ENCODE results near the gene AP2A1.

Gene AP2A1

GRCh38 chr19:49843265-49843664 is 76.5 kb downstream of the AP2A1 start:
- ATAC-seq (replicated peaks; ENCODE audit: extremely low read depth, poor library complexity, severe bottlenecking), result no peak
- Mint-ChIP-seq H3K4me1 (peaks cover 4% of the 10 kb centered on the region), H3K4me3 (no peak overlapping the region), H3K9me3 (no peaks in the 10 kb centered on the region), H3K27ac (ENCODE audit: low read depth) (no peak overlapping the region), H3K27me3 (no peaks in the 10 kb centered on the region), H3K36me3 (ENCODE audit: insufficient read depth) (peaks cover 7% of the 10 kb centered on the region)
- DNase-seq (ENCODE audit: low spot score in 2 of 2), result no peak

GRCh38 chr19:49844138-49845095 is 77.6 kb downstream of the AP2A1 start:
- ATAC-seq (replicated peaks; ENCODE audit: extremely low read depth, poor library complexity, severe bottlenecking) (peak; percentile 36), DNase-seq (ENCODE audit: low spot score in 2 of 2) (no peak)
- Mint-ChIP-seq H3K4me1 (peaks cover 15% of the 10 kb centered on the region), H3K36me3 (ENCODE audit: insufficient read depth) (peaks cover 3% of the 10 kb centered on the region), H3K4me3 (no peak overlapping the region), H3K27ac (ENCODE audit: low read depth) (no peak overlapping the region), H3K9me3 (peaks cover 5% of the 10 kb centered on the region), H3K27me3 (no peaks in the 10 kb centered on the region)

- peaks cover 5% of the 10 kb centered on the region for H3K9me3 Mint-ChIP-seq
- H3K4me3 Mint-ChIP-seq, result no peak overlapping the region
- no peaks in the 10 kb centered on the region for H3K27me3 Mint-ChIP-seq
- DNase-seq (ENCODE audit: low spot score in 2 of 2) (no peak), ATAC-seq (replicated peaks; ENCODE audit: extremely low read depth, poor library complexity, severe bottlenecking) (no peak)
- peaks cover 3% of the 10 kb centered on the region for H3K36me3 Mint-ChIP-seq (ENCODE audit: insufficient read depth)
- H3K27ac Mint-ChIP-seq (ENCODE audit: low read depth), result no peak overlapping the region
- peaks cover 24% of the 10 kb centered on the region for H3K4me1 Mint-ChIP-seq
Measured at GRCh38 chr19:49845414-49845813, 78.6 kb downstream of the AP2A1 start.

- Mint-ChIP-seq H3K9me3 (peaks cover 5% of the 10 kb centered on the region), H3K4me1 (peaks cover 27% of the 10 kb centered on the region), H3K4me3 (no peak overlapping the region), H3K27me3 (no peaks in the 10 kb centered on the region), H3K36me3 (ENCODE audit: insufficient read depth) (peaks cover 4% of the 10 kb centered on the region), H3K27ac (ENCODE audit: low read depth) (no peak overlapping the region)
- DNase-seq (ENCODE audit: low spot score in 2 of 2), result no peak
- ATAC-seq (replicated peaks; ENCODE audit: extremely low read depth, poor library complexity, severe bottlenecking), result no peak
Measured at GRCh38 chr19:49846408-49846807, 79.6 kb downstream of the AP2A1 start.

- Mint-ChIP-seq H3K27me3 (no peaks in the 10 kb centered on the region), H3K36me3 (ENCODE audit: insufficient read depth) (peaks cover 11% of the 10 kb centered on the region), H3K4me3 (no peak overlapping the region), H3K9me3 (peaks cover 5% of the 10 kb centered on the region), H3K27ac (ENCODE audit: low read depth) (no peak overlapping the region), H3K4me1 (peaks cover 38% of the 10 kb centered on the region)
- no peak for DNase-seq (ENCODE audit: low spot score in 2 of 2)
- ATAC-seq (replicated peaks; ENCODE audit: extremely low read depth, poor library complexity, severe bottlenecking), result no peak
Measured at GRCh38 chr19:49847731-49848696, 81.2 kb downstream of the AP2A1 start.

GRCh38 chr19:49848938-49849337 is 82.1 kb downstream of the AP2A1 start:
- H3K9me3 Mint-ChIP-seq, result peaks cover 5% of the 10 kb centered on the region
- H3K27me3 Mint-ChIP-seq, result no peaks in the 10 kb centered on the region
- DNase-seq (ENCODE audit: low spot score in 2 of 2), result no peak
- no peak for ATAC-seq (replicated peaks; ENCODE audit: extremely low read depth, poor library complexity, severe bottlenecking)
- H3K4me1 Mint-ChIP-seq, result peaks cover 38% of the 10 kb centered on the region
- peaks cover 11% of the 10 kb centered on the region for H3K36me3 Mint-ChIP-seq (ENCODE audit: insufficient read depth)
- H3K27ac Mint-ChIP-seq (ENCODE audit: low read depth), result no peak overlapping the region
- peak overlapping the region; percentile 48 for H3K4me3 Mint-ChIP-seq

GRCh38 chr19:49849433-49850220 is 82.8 kb downstream of the AP2A1 start:
- peaks cover 38% of the 10 kb centered on the region for H3K4me1 Mint-ChIP-seq
- DNase-seq (ENCODE audit: low spot score in 2 of 2) (no peak), ATAC-seq (replicated peaks; ENCODE audit: extremely low read depth, poor library complexity, severe bottlenecking) (no peak)
- peak overlapping the region; percentile 85 for H3K4me3 Mint-ChIP-seq
- H3K27me3 Mint-ChIP-seq, result no peaks in the 10 kb centered on the region
- H3K36me3 Mint-ChIP-seq (ENCODE audit: insufficient read depth), result peaks cover 11% of the 10 kb centered on the region
- H3K27ac Mint-ChIP-seq (ENCODE audit: low read depth), result peak overlapping the region; percentile 74
- H3K9me3 Mint-ChIP-seq, result peaks cover 5% of the 10 kb centered on the region

- H3K9me3 Mint-ChIP-seq, result peaks cover 5% of the 10 kb centered on the region
- peaks cover 38% of the 10 kb centered on the region for H3K4me1 Mint-ChIP-seq
- H3K4me3 Mint-ChIP-seq, result peak overlapping the region; percentile 85
- H3K36me3 Mint-ChIP-seq (ENCODE audit: insufficient read depth), result peaks cover 11% of the 10 kb centered on the region
- peak overlapping the region; percentile 74 for H3K27ac Mint-ChIP-seq (ENCODE audit: low read depth)
- ATAC-seq (replicated peaks; ENCODE audit: extremely low read depth, poor library complexity, severe bottlenecking) (no peak), DNase-seq (ENCODE audit: low spot score in 2 of 2) (no peak)
- H3K27me3 Mint-ChIP-seq, result no peaks in the 10 kb centered on the region
Measured at GRCh38 chr19:49850221-49850486, 83.4 kb downstream of the AP2A1 start.

GRCh38 chr19:49850487-49851342 is 83.9 kb downstream of the AP2A1 start, which contains the start of gene PTOV1:
PTOV1 (plus strand) TSS chr19:49851159.
- peak within 1 kb of the TSS; percentile 74 for H3K27ac Mint-ChIP-seq (ENCODE audit: low read depth)
- peaks cover 14% of the 10 kb centered on the region for H3K36me3 Mint-ChIP-seq (ENCODE audit: insufficient read depth)
- peak; percentile 89 for ATAC-seq (replicated peaks; ENCODE audit: extremely low read depth, poor library complexity, severe bottlenecking)
- peaks cover 5% of the 10 kb centered on the region for H3K9me3 Mint-ChIP-seq
- peak; percentile 78 to 86 for DNase-seq (ENCODE audit: low spot score in 2 of 2)
- peaks cover 38% of the 10 kb centered on the region for H3K4me1 Mint-ChIP-seq
- H3K4me3 Mint-ChIP-seq, result peak within 1 kb of the TSS; percentile 85
- H3K27me3 Mint-ChIP-seq, result no peaks in the 10 kb centered on the region

- H3K4me3 Mint-ChIP-seq, result peak overlapping the region; percentile 85
- peaks cover 5% of the 10 kb centered on the region for H3K9me3 Mint-ChIP-seq
- peak overlapping the region; percentile 69 for H3K27ac Mint-ChIP-seq (ENCODE audit: low read depth)
- DNase-seq (ENCODE audit: low spot score in 2 of 2), result no peak
- H3K27me3 Mint-ChIP-seq, result no peaks in the 10 kb centered on the region
- H3K4me1 Mint-ChIP-seq, result peaks cover 38% of the 10 kb centered on the region
- no peak for ATAC-seq (replicated peaks; ENCODE audit: extremely low read depth, poor library complexity, severe bottlenecking)
- H3K36me3 Mint-ChIP-seq (ENCODE audit: insufficient read depth), result peaks cover 17% of the 10 kb centered on the region
Measured at GRCh38 chr19:49851456-49852259, 84.9 kb downstream of the AP2A1 start.

GRCh38 chr19:49852631-49853126 is 85.9 kb downstream of the AP2A1 start:
- peak overlapping the region; percentile 85 for H3K4me3 Mint-ChIP-seq
- peaks cover 16% of the 10 kb centered on the region for H3K36me3 Mint-ChIP-seq (ENCODE audit: insufficient read depth)
- no peak for DNase-seq (ENCODE audit: low spot score in 2 of 2)
- no peaks in the 10 kb centered on the region for H3K27me3 Mint-ChIP-seq
- H3K27ac Mint-ChIP-seq (ENCODE audit: low read depth), result peak overlapping the region; percentile 69
- peaks cover 38% of the 10 kb centered on the region for H3K4me1 Mint-ChIP-seq
- peaks cover 5% of the 10 kb centered on the region for H3K9me3 Mint-ChIP-seq
- no peak for ATAC-seq (replicated peaks; ENCODE audit: extremely low read depth, poor library complexity, severe bottlenecking)
